Measurements from ENCODE around the gene BRD2.

The BRD2 gene

DNA sequence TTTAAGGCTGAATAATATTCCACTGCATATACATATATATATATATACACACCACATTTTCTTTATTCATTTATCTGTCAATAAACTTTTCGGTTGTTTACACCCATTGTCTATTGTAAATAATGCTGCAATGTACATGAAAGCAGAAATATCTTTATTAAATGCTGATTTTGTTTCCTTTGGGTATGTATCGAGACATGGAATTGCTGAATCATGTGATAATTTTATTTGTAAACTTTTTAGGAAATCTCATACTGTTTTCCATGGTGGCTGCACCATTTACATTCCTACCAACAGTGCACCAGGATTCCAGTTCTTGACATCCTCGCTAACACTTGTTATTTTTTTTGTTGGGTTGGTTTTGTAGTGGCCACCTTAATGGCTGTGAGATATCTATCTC lies 55.1 kb downstream of the BRD2 start:
- DNase-seq = no peak

GRCh38 chr6:33024521-33024920 lies 56.1 kb downstream of the BRD2 start:
- DNase-seq = no peak

GRCh38 chr6:33028220-33028849 lies 59.9 kb downstream of the BRD2 start:
- no peak for DNase-seq

- peak in 16 of 58 donors; percentile 8 to 73 (median 20) for DNase-seq
Measured at GRCh38 chr6:33029328-33030184, 61.2 kb downstream of the BRD2 start.

- DNase-seq = no peak
Measured at GRCh38 chr6:33030245-33030644, 61.9 kb downstream of the BRD2 start.
